GM12878 (cell line): ENCODE results near the gene ZNF329. TPM values are rescaled to one million over a fixed set of nuclear protein-coding genes. Genes with fewer than 3 reads are reported as not detected.
A peak's percentile ranks its signal among the peaks of the same experiment; 100 is the strongest.

ENCODE experiments used
- ATAC-seq: fragments of 200-7000 bp; cut with Tn5 transposase; 3 replicates; pipeline ENCODE4 v1.9.1; 2020; ENCODE audit warnings: mild to moderate bottlenecking, moderate library complexity
- BruUV-seq: library from RNA; stranded (reverse); fragments of 400-500 nt; replicated peaks from 2 replicates; lab custom pipeline; 2021; lab: Mats Ljungman, UMichigan
- CTCF ChIA-PET: fragments of 300-600 bp; sonication (Branson Sonifier 250); formaldehyde crosslinking; extraction: SDS; loops from one replicate; lab custom pipeline; 2021; ENCODE audit warnings: inconsistent platforms; lab: Yijun Ruan, JAX
- POLR2A ChIA-PET: fragments of 350-600 bp; formaldehyde crosslinking; extraction: SDS; loops from one replicate; lab custom pipeline; 2021; ENCODE audit warnings: inconsistent platforms; lab: Charles Lee
- RAD21 ChIA-PET: fragments of 300-600 bp; sonication (Branson Sonifier 250); formaldehyde crosslinking; loops from one replicate; lab custom pipeline; 2023; ENCODE audit warnings: antibody characterized with exemption; ENCODE audit not compliant: unreplicated experiment; lab: Charles Lee
- SMC1A ChIA-PET: fragments of 300-600 bp; sonication (Branson Sonifier 250); formaldehyde crosslinking; loops from one replicate; lab custom pipeline; 2023; ENCODE audit not compliant: unreplicated experiment, uncharacterized antibody; lab: Charles Lee
- DNase-seq: peaks from one replicate; pipeline ENCODE4 v3.0.0-alpha.2; 2011; ENCODE audit warnings: low read depth, low spot score
- FAIRE-seq: peaks from 3 replicates; lab custom pipeline; 2011; peaks lifted over from hg19 to GRCh38; lab: Jason Lieb, UNC
- H2AFZ ChIP-seq: 2 replicates; pipeline ENCODE4 v1.6.0; 2011; ENCODE audit warnings: low read depth, low read length, control low read depth; ENCODE audit not compliant: control insufficient read depth
- H3K27ac ChIP-seq: 2 replicates; pipeline ENCODE4 v1.5.1; 2011; ENCODE audit warnings: control low read depth; ENCODE audit not compliant: control insufficient read depth, insufficient read depth
- H3K27me3 ChIP-seq, 2 experiments: replicated peaks in 1 of 2; 2 replicates each; pipeline versions ENCODE4 v1.6.0 to v1.6.1; 2011; ENCODE audit warnings: low read length in 1 of 2; ENCODE audit not compliant: control insufficient read depth in 2 of 2, insufficient read depth in 2 of 2
- H3K36me3 ChIP-seq, 2 experiments: 2 replicates each; pipeline ENCODE4 v1.5.1; 2011; ENCODE audit warnings: low read length in 1 of 2; ENCODE audit not compliant: control insufficient read depth in 2 of 2, insufficient read depth in 2 of 2
- H3K4me1 ChIP-seq: 2 replicates; pipeline ENCODE4 v1.6.1; 2011; ENCODE audit warnings: mild to moderate bottlenecking, low read length, moderate library complexity, mixed read lengths; ENCODE audit not compliant: control insufficient read depth, insufficient read depth
- H3K4me2 ChIP-seq: 2 replicates; pipeline ENCODE4 v1.6.0; 2011; ENCODE audit warnings: control low read depth; ENCODE audit not compliant: control insufficient read depth, insufficient read depth
- H3K4me3 ChIP-seq: fragments of 200-600 bp; sonication (generic); 2 replicates; pipeline ENCODE4 v1.5.1; 2016
- H3K79me2 ChIP-seq: 2 replicates; pipeline ENCODE4 v1.6.0; 2011; ENCODE audit warnings: low read length; ENCODE audit not compliant: control insufficient read depth, insufficient read depth
- H3K9ac ChIP-seq: 2 replicates; pipeline ENCODE4 v1.8.0; 2011; ENCODE audit warnings: low read length, control low read depth, mixed read lengths; ENCODE audit not compliant: control insufficient read depth, insufficient read depth
- H3K9me3 ChIP-seq: replicated peaks from 3 replicates; pipeline ENCODE4 v1.5.1; 2011; ENCODE audit warnings: mild to moderate bottlenecking, low read length; ENCODE audit not compliant: control insufficient read depth, insufficient read depth
- H4K20me1 ChIP-seq: 2 replicates; pipeline ENCODE4 v1.6.0; 2011; ENCODE audit not compliant: control insufficient read depth, insufficient read depth
- CBX5 ChIP-seq: sonication (generic); IDR thresholded peaks from 2 replicates; pipeline ENCODE4 v1.6.1; 2016; ENCODE audit warnings: low read depth, moderate library complexity, mild to moderate bottlenecking, inconsistent platforms
- CHD2 ChIP-seq: IDR thresholded peaks from 2 replicates; pipeline ENCODE4 v1.6.1; 2011; ENCODE audit warnings: low read depth, low read length, improper control_type of control experiment, borderline replicate concordance
- CREB1 ChIP-seq: IDR thresholded peaks from 2 replicates; pipeline ENCODE4 v1.6.1; 2012; ENCODE audit warnings: low read depth, mild to moderate bottlenecking, inconsistent platforms
- CUX1 ChIP-seq: IDR thresholded peaks from 2 replicates; pipeline ENCODE4 v1.6.1; 2012; ENCODE audit warnings: improper control_type of control experiment, low read depth, low read length; ENCODE audit not compliant: insufficient replicate concordance
- MEF2A ChIP-seq: IDR thresholded peaks from 2 replicates; pipeline ENCODE4 v1.6.1; 2011; ENCODE audit warnings: low read depth, mild to moderate bottlenecking, low read length, moderate library complexity; ENCODE audit not compliant: insufficient read depth
- REST ChIP-seq: IDR thresholded peaks from 2 replicates; pipeline ENCODE4 v1.6.1; 2012; ENCODE audit warnings: mild to moderate bottlenecking, low read depth, low read length
- SMARCA5 ChIP-seq: fragments of 450-650 bp; IDR thresholded peaks from 2 replicates; pipeline ENCODE4 v1.6.1; 2017; ENCODE audit warnings: mild to moderate bottlenecking
- WGBS: methylation state at CpG from one replicate; pipeline ENCODE4 v1.1.6; 2016; ENCODE audit warnings: low lambda C conversion rate; ENCODE audit not compliant: insufficient replicate concordance, insufficient coverage; ENCODE audit errors: missing lambda C conversion rate; 5-methylcytosine and 5-hydroxymethylcytosine counted together
- in situ Hi-C: fragments of 300-500 bp; cut with MboI; formaldehyde crosslinking; loops from 9 replicates; pipeline ENCODE4 v1.14.3; 2018; ENCODE audit warnings: mixed read lengths
- intact Hi-C: fragments of 100-400 bp; cut with micrococcal nuclease; formaldehyde crosslinking; loops from one replicate; pipeline ENCODE4 v1.14.2; 2022; ENCODE audit not compliant: unreplicated experiment
- polyA plus RNA-seq, 11 experiments: library from polyadenylated mRNA; depleted of rRNA in 4 of 11; unstranded in 6 of 11; stranded (reverse) in 5 of 11; fragments of >200 nt; fragmentation: Nextera tagmentation in 4 of 11; fragmentation: Illumina TruSeq in 1 of 11; extraction: Ambion mirVana in 4 of 11; extraction: Trizol in 1 of 11; gene quantifications; 1 replicate in 1 of 11; 2 replicates in 10 of 11; pipeline versions ENCODE4 v1.2.1 to v1.2.3, GENCODE V29; 2011 to 2016; ENCODE audit warnings: inconsistent platforms in 2 of 11, missing spikeins in 2 of 11, low read depth in 1 of 11
- total RNA-seq, 4 experiments: library from RNA; depleted of rRNA in 3 of 4; stranded (reverse); fragments of >200 nt in 3 of 4; fragmentation: Illumina TruSeq in 1 of 4; extraction: Trizol in 1 of 4; gene quantifications; 2 replicates each; pipeline versions ENCODE4 v1.2.1 to v1.2.3, GENCODE V29; 2013 to 2021

Gene ZNF329
- total and polyA plus RNA-seq, 10 of the 15 experiments (the other 5 are each of a cell fraction or from before 2014, with no cell fraction given) = 0.11 to 4.7 (median 0.56) TPM; not detected in 1

GRCh38 chr19:58123354-58123753 lies 27.2 kb downstream of the ZNF329 start:
- CTCF ChIA-PET = no interaction called here
- in situ Hi-C loops = no loop called here
- no peak overlapping the region for H3K4me2 ChIP-seq
- no peak for DNase-seq
- FAIRE-seq = no peak
- no peaks in the 10 kb centered on the region for H4K20me1 ChIP-seq
- no peak overlapping the region for H3K9ac ChIP-seq
- no TSS peak for BruUV-seq
- RAD21 ChIA-PET = no interaction called here
- no peak overlapping the region for H3K4me3 ChIP-seq
- no peaks in the 10 kb centered on the region for H3K4me1 ChIP-seq
- no peak overlapping the region for H3K27ac ChIP-seq
- H3K36me3 ChIP-seq = no peaks in the 10 kb centered on the region
- H2AFZ ChIP-seq = no peak overlapping the region
- H3K27me3 ChIP-seq = no peaks in the 10 kb centered on the region
- intact Hi-C loops = no loop called here
- TF ChIP-seq CBX5 (peak; percentile 48; the same call in 1 of the 2 replicates), SMARCA5 (no peak)
- TF ChIP-seq, all 136 proteins: peak for 1
- ATAC-seq = no peak
- WGBS = 26% methylated on average over 5 of the region's 5 CpGs
- ChIA-PET POLR2A (no interaction called here), SMC1A (no interaction called here)
- Histone ChIP-seq H3K79me2 (no peaks in the 10 kb centered on the region), H3K9me3 (peaks cover 26% of the 10 kb centered on the region)

GRCh38 chr19:58118979-58119733 lies 31.4 kb downstream of the ZNF329 start:
- FAIRE-seq (no peak), ATAC-seq (no peak), DNase-seq (no peak)
- Histone ChIP-seq H3K27me3 (no peaks in the 10 kb centered on the region), H3K4me2 (no peak overlapping the region), H3K4me3 (no peak overlapping the region), H2AFZ (no peak overlapping the region), H3K9me3 (peaks cover 12% of the 10 kb centered on the region; the same call in 1 of the 3 replicates), H3K9ac (no peak overlapping the region), H3K27ac (no peak overlapping the region), H3K4me1 (no peaks in the 10 kb centered on the region), H3K36me3 (no peaks in the 10 kb centered on the region), H3K79me2 (no peaks in the 10 kb centered on the region), H4K20me1 (no peaks in the 10 kb centered on the region)
- CTCF ChIA-PET = no interaction called here
- RAD21 ChIA-PET = no interaction called here
- SMC1A ChIA-PET = no interaction called here
- intact Hi-C loops (no loop called here), in situ Hi-C loops (no loop called here)
- 41% methylated on average over 5 of the region's 5 CpGs for WGBS
- POLR2A ChIA-PET = no interaction called here
- BruUV-seq = no TSS peak
- TF ChIP-seq MEF2A = no peak
- TF ChIP-seq REST = no peak
- no peak for TF ChIP-seq CUX1
- TF ChIP-seq CREB1 = no peak
- no peak for TF ChIP-seq CHD2
